HL-60/S4 treated with retinoic acid at 250 ng/mL for 4 days and 3 days (cell line): ENCODE data around the gene RBM10.

Experiments used
- in situ Hi-C: fragments of 300-500 bp; cut with MboI; formaldehyde crosslinking; loops from 2 replicates; pipeline ENCODE4 v1.7.0; 2022; ENCODE audit warnings: low sequenced_read_pairs

The RBM10 gene

GRCh38 chrX:47148946-47149345 lies 3.9 kb downstream of the RBM10 start:
- in situ Hi-C loops = no loop called here

DNA sequence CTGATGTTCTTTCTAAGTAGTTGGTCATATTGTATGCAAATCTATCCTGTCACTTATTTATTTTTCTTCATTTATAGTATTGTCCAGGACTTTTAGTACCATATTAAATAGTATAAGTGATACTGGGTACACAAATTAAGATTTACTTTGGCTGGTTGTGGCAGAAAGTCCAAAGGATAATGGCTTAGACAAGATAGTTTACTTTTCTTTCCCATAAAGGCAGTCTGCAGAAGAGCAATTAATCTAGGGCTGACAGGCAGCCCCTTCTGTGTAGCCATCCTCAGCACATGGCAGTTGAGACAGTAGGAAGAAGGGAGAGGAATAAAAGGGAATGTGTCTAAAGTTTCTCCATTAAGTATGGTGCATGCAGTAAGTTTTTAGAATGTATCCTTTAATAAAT lies 6.4 kb downstream of the RBM10 start:
- in situ Hi-C loops = no loop called here

DNA sequence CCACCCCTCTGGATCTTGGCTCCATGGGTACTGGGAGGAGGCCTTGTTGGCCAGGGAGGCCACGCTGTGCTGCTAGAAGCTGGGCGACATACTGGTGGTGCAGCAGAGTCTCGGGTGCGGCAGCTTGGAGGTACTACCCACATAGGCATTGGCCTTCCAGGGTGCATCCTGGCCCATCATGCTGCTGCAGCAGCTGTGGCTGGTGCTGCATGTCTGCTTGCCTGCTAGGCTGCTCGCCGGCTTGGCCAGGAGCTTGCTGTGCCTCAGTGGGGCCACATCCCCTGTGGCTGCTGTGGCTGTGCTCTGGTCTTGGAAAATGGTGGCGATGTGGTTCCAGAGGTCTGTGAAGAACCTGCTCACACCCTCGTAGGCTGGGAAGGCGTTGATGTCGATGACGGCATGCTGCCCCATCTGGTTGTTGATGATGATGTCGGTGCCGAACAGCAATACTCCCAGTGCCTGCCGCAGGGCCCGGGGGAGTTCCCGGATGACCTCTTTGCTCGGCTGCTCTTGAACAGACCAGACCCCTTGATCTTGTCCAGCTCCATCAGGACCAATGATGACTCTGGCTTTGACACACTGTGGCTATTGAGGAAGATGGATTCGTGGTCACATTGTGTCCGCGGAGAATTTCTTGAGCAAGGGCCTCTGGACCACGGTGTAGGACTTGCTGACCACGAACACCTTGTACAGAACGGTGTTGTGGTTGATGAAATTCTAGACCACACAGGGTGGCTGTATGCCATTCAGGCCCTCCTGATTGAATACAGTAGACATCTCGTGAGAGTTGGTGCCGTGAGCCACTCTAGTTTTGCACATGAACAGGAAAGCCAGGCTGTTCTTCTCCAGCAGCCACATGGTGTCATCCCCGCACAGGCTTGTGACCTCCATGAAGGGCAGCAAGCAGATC lies 11.8 kb downstream of the RBM10 start:
- in situ Hi-C loops = no loop called here

DNA sequence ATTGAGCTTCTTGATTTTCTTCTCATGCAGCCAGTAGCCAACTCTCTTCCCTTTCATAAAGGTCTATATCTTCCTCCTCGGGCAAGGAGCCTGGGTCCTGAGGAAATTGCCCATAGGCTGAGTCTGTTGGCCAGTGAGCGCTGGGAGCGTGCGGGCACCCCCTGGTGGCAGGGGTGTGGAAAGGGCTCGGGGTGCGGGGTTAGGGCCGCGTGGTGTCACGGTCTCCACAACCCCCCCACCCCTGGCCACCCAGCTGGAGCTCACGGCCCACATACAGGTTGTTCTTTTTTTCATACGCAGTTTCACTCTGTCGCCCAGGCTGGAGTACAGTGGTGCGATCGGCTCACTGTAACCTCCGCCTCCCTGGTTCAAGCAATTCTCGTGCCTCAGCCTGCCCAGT lies 13.1 kb downstream of the RBM10 start:
- in situ Hi-C loops = no loop called here

GRCh38 chrX:47158781-47159180 lies 13.8 kb downstream of the RBM10 start:
- in situ Hi-C loops = no loop called here

- in situ Hi-C loops = no loop called here
Measured at GRCh38 chrX:47160781-47161180, 15.8 kb downstream of the RBM10 start.

GRCh38 chrX:47162927-47163583 lies 18.0 kb downstream of the RBM10 start:
- in situ Hi-C loops = no loop called here

- in situ Hi-C loops = no loop called here
Measured at GRCh38 chrX:47164420-47164819, 19.4 kb downstream of the RBM10 start.

DNA sequence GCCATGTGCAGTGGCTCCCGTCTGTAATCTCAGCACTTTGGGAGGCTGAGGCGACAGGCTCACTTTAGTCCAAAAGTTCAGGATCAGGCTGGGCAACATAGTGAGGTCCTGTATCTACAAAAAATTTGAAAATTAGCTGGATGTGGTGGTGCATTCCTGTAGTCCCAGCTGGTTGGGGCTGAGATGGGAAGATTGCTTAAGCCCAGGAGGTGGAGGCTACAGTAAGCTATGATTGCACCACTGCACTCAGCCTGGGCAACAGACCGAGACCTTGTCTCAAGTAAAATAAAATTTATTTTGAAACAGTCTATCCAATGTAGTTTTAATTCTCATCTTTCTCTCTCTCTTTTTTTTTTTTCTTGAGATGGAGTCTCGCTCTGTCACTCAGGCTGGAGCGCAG lies 21.1 kb downstream of the RBM10 start:
- in situ Hi-C loops = no loop called here

DNA sequence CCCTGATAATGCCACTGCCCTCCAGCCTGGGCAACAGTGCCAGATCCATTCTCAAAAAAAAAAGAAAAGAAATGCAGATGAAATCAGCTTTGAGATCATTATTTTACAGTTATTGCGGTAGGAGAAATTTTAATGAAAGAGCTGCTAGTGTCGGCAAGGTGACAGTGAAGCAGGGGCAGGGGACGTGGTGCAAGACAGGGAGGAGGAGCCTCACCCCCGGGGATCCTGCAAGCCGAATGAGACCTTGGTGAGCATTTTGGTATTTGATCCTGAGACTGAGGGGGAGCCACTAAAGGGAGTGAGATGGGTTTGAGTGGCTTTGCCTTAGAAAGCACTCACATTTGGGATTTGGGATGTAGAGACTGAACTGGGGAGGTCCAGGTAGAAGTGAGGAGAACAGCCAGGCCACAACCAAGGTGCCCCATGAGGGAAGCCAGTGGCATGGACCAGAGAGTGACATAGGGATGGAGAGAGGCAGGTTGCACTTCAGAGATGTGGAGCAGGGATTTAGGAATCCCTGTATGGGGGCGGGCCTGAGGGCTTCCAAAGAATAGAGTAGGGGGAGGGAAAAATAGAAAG lies 23.6 kb downstream of the RBM10 start:
- in situ Hi-C loops = no loop called here

DNA sequence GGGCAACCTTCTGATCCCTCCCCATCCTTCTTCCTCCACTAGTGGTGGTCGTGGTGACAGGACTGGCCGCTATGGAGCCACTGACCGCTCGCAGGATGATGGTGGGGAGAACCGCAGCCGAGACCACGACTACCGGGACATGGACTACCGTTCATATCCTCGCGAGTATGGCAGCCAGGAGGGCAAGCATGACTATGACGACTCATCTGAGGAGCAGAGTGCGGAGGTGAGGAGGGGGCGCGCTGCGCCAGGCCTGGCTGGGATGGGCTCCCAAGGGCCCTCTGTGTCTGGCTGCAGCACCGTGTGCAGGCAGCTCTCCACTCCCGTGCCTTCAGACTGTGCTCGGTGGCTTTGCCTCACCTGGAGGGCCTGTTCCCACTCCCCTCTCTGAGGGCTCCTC lies 24.3 kb downstream of the RBM10 start:
- in situ Hi-C loops = no loop called here

GRCh38 chrX:47169726-47170515 lies 24.9 kb downstream of the RBM10 start:
- in situ Hi-C loops = no loop called here

GRCh38 chrX:47170861-47171692 lies 26.1 kb downstream of the RBM10 start:
- in situ Hi-C loops = no loop called here

- in situ Hi-C loops = no loop called here
Measured at GRCh38 chrX:47171996-47172395, 27.0 kb downstream of the RBM10 start.

GRCh38 chrX:47172549-47172948 lies 27.5 kb downstream of the RBM10 start:
- in situ Hi-C loops = no loop called here

DNA sequence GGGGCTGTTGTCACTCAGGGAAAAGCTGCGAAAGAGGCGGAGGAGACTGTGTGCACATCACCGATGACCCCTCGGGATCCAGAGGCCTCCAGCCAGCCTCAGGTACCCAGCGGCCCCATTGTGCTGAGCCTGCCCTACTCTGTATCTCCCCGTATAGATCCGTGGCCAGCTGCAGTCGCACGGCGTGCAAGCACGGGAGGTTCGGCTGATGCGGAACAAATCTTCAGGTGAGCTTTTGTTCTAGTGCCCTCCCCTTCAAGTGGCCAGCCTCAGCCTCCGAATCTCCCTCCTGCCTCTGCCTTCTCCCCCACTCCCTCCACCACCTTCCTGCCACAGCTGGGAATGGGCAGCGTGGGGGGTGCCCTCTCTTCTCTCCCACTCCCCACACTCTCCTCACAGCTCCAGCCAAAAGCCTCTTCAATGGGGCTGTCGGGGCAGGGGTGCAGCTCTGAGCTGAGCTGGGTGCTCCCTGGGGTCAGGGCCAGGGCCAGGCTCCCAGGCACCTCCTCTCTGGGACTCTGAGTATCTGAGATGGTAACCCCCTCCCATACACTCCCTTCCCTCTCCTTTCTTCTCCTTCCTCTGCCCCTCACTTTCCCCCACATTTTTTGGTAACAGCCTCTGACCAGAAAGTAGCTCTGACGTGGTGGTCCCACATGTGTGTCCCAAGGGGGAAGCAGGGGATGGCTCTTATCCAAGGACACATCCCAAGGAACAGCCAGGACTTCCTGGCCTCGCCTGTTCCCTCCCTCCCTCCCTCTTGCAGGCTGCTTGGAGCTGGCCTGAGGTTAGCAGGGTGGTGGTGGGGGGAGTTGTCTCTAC lies 28.2 kb downstream of the RBM10 start:
- in situ Hi-C loops = no loop called here

GRCh38 chrX:47174376-47174775 lies 29.4 kb downstream of the RBM10 start:
- in situ Hi-C loops = no loop called here

DNA sequence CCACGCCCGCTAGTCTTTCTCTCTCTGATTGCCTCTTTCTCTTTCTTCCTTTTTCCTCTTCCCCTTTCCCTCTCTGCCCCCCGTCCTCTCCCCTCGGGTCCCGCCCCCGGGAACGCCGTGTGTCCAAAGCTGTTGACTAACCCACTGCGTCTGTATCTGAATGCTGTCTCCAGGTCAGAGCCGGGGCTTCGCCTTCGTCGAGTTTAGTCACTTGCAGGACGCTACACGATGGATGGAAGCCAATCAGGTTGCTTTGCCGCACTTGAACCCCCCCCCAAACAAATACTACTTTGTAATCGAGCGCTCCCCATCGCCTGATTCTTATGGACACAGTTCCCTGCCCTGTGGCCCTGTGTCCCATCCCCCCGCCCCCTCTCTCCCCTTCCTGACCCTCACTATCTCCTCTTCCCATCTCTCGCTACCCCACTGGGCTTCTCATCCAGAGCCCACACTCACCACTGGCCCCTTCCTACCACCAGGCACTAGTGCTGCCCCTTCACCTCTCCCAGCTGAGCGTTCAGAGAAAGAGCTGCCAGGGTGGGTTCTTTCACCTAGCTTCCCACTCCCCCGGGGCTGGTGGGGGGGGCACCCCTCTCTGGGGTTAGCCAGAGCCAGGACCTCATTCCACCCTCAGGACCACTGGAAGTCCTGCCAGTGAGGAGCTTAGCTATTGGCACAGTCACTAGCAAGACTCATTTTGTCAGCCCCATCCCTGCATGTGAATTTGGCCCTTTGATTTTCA lies 30.0 kb downstream of the RBM10 start:
- in situ Hi-C loops = no loop called here

- in situ Hi-C loops = no loop called here
Measured at GRCh38 chrX:47175588-47175980, 30.6 kb downstream of the RBM10 start.
